OCI-LY7 (cell line): Measurements from ENCODE around the gene PTTG2. TPM values are rescaled to one million over a fixed set of nuclear protein-coding genes. Genes with fewer than 3 reads are reported as not detected.

Source experiments
- BruUV-seq: library from RNA; stranded (reverse); fragments of 400-500 nt; replicated peaks from 2 replicates; lab custom pipeline; 2021; lab: Mats Ljungman, UMichigan
- CTCF ChIA-PET: fragments of 300-600 bp; sonication (Branson Sonifier 250); formaldehyde crosslinking; loops from one replicate; lab custom pipeline; 2022; ENCODE audit warnings: antibody characterized with exemption; ENCODE audit not compliant: unreplicated experiment; lab: Charles Lee
- POLR2A ChIA-PET: fragments of 300-600 bp; sonication (Branson Sonifier 250); formaldehyde crosslinking; loops from one replicate; lab custom pipeline; 2022; ENCODE audit warnings: antibody characterized with exemption; lab: Charles Lee
- DNase-seq: peaks from one replicate; pipeline ENCODE4 v3.0.0-alpha.2; 2015; ENCODE audit warnings: low spot score
- H2AFZ ChIP-seq: fragments of 200-600 bp; sonication (generic), shearing (Covaris generic); 2 replicates; pipeline ENCODE4 v1.6.1; 2014; ENCODE audit warnings: mild to moderate bottlenecking, antibody characterized with exemption, low read length, moderate library complexity
- H3K27ac ChIP-seq: fragments of 200-600 bp; sonication (generic); 2 replicates; pipeline ENCODE4 v1.5.1; 2014; ENCODE audit warnings: mixed run types, low read depth, mild to moderate bottlenecking, moderate library complexity, low read length, inconsistent platforms; ENCODE audit not compliant: poor library complexity, severe bottlenecking
- H3K36me3 ChIP-seq: fragments of 200-600 bp; sonication (generic); 2 replicates; pipeline ENCODE4 v1.6.1; 2014; ENCODE audit warnings: mild to moderate bottlenecking, antibody characterized with exemption, low read length, moderate library complexity, mixed read lengths; ENCODE audit not compliant: insufficient read depth
- H3K4me1 ChIP-seq: fragments of 200-600 bp; sonication (generic); 2 replicates; pipeline ENCODE4 v1.5.1; 2014; ENCODE audit warnings: mild to moderate bottlenecking, low read length; ENCODE audit not compliant: insufficient read depth, poor library complexity, severe bottlenecking
- H3K4me2 ChIP-seq: fragments of 200-600 bp; sonication (generic); 2 replicates; pipeline ENCODE4 v1.6.1; 2014; ENCODE audit warnings: mild to moderate bottlenecking, low read length
- H3K4me3 ChIP-seq: fragments of 200-600 bp; sonication (generic); 2 replicates; pipeline ENCODE4 v1.5.1; 2014; ENCODE audit warnings: mild to moderate bottlenecking, low read depth, low read length; ENCODE audit not compliant: poor library complexity, severe bottlenecking
- H3K79me2 ChIP-seq: fragments of 200-600 bp; sonication (generic); 2 replicates; pipeline ENCODE4 v1.6.1; 2016; ENCODE audit warnings: low read depth, mild to moderate bottlenecking, low read length, moderate library complexity, mixed read lengths; ENCODE audit not compliant: insufficient read depth
- H3K9me2 ChIP-seq: fragments of 200-600 bp; sonication (generic); 2 replicates; pipeline ENCODE4 v1.6.1; 2016; ENCODE audit warnings: mild to moderate bottlenecking, low read length, mixed read lengths; ENCODE audit not compliant: insufficient read depth
- H3K9me3 ChIP-seq: fragments of 200-600 bp; sonication (generic); 2 replicates; pipeline ENCODE4 v1.6.1; 2014; ENCODE audit warnings: mild to moderate bottlenecking, mixed run types, low read length, mixed read lengths
- H4K20me1 ChIP-seq: fragments of 200-600 bp; sonication (generic); 2 replicates; pipeline ENCODE4 v1.6.1; 2014; ENCODE audit warnings: mild to moderate bottlenecking, antibody characterized with exemption, low read length, moderate library complexity, mixed read lengths; ENCODE audit not compliant: insufficient read depth
- EZH2phosphoT487 ChIP-seq: fragments of 200-600 bp; sonication (generic); IDR thresholded peaks from 2 replicates; pipeline ENCODE4 v1.6.1; 2018; ENCODE audit warnings: low read depth, borderline replicate concordance, mild to moderate bottlenecking, mixed run types, antibody characterized with exemption, low read length, moderate library complexity, mixed read lengths
- intact Hi-C: fragments of 100-400 bp; cut with micrococcal nuclease; formaldehyde crosslinking; loops from one replicate; pipeline ENCODE4 v1.10.0; 2022; ENCODE audit not compliant: unreplicated experiment
- total RNA-seq, 2 experiments: library from RNA; depleted of rRNA in 1 of 2; stranded (reverse); fragments of >200 nt in 1 of 2; shearing (Covaris generic) in 1 of 2; gene quantifications; 2 replicates each; pipeline ENCODE4 v1.2.3, GENCODE V29; 2014 to 2022
- TF ChIP-seq, protein P1 (sequence below): fragments of 200-600 bp; sonication (generic); conservative IDR thresholded peaks from 2 replicates; pipeline ENCODE4 v1.5.1; 2014; ENCODE audit warnings: mild to moderate bottlenecking, antibody characterized with exemption, low read length, moderate library complexity, mixed read lengths

Gene PTTG2
- total RNA-seq, 2 experiments from 2014 or later, result 1.0 to 2.0 TPM

DNA sequence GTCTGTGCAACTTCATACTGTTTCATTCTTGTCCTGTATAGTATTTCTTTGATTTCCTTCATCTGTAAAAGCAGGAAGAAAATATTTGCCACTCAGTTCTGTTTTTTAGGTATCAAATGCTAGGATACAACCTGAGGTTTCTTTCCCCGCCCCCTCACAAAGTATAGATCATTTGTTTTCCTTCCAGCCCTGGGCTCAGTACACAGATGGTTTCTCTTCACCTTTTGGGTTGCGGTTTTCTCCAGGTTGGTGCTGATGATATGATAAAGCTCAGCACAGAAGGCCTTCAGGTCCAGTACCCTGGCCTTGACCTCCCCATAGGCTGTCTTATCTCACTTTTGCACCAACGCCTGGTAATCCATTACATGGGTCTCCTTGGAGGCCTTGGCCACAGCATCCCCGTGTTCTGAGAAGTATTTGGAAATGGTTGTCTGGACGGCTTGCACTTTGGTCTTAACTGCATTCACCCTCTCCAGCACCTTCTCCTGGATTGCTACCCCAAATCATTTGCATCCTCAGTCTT lies 35.2 kb downstream of the PTTG2 start:
- no TSS peak for BruUV-seq
- H3K4me3 ChIP-seq, result peak overlapping the region; percentile 61
- no peak for DNase-seq
- peak overlapping the region; percentile 95 for H3K4me2 ChIP-seq
- H3K9me3 ChIP-seq, result no peaks in the 10 kb centered on the region
- H3K4me1 ChIP-seq, result peaks cover 92% of the 10 kb centered on the region
- H3K36me3 ChIP-seq, result peaks cover 60% of the 10 kb centered on the region
- ChIA-PET CTCF (no interaction called here), POLR2A (interaction anchor here (1.3 to 7.4 kb wide), 2 partner anchors 8 to 15 kb away, joined by 5 to 105 read pairs; no protein-coding TSS in a partner anchor)
- H3K27ac ChIP-seq, result peak overlapping the region; percentile 75
- no peak overlapping the region for H2AFZ ChIP-seq
- intact Hi-C loops, result loop anchor here (2.0 to 10.0 kb wide), 2 partner anchors 17 to 1169 kb away; no protein-coding TSS in a partner anchor
- no peaks in the 10 kb centered on the region for H3K9me2 ChIP-seq
- peaks cover 98% of the 10 kb centered on the region for H3K79me2 ChIP-seq
- TF ChIP-seq, protein P1, sequence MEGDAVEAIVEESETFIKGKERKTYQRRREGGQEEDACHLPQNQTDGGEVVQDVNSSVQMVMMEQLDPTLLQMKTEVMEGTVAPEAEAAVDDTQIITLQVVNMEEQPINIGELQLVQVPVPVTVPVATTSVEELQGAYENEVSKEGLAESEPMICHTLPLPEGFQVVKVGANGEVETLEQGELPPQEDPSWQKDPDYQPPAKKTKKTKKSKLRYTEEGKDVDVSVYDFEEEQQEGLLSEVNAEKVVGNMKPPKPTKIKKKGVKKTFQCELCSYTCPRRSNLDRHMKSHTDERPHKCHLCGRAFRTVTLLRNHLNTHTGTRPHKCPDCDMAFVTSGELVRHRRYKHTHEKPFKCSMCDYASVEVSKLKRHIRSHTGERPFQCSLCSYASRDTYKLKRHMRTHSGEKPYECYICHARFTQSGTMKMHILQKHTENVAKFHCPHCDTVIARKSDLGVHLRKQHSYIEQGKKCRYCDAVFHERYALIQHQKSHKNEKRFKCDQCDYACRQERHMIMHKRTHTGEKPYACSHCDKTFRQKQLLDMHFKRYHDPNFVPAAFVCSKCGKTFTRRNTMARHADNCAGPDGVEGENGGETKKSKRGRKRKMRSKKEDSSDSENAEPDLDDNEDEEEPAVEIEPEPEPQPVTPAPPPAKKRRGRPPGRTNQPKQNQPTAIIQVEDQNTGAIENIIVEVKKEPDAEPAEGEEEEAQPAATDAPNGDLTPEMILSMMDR, result no peak
- TF ChIP-seq EZH2phosphoT487, result no peak
- peaks cover 8% of the 10 kb centered on the region; the same call in 1 of the 2 replicates for H4K20me1 ChIP-seq

GRCh38 chr4:37995981-37996775 lies 36.0 kb downstream of the PTTG2 start:
- no peak for DNase-seq
- Histone ChIP-seq H3K27ac (peak overlapping the region; percentile 75), H3K4me2 (peak overlapping the region; percentile 95), H3K4me1 (peaks cover 84% of the 10 kb centered on the region), H3K4me3 (peak overlapping the region; percentile 61), H3K9me2 (no peaks in the 10 kb centered on the region), H3K79me2 (peaks cover 98% of the 10 kb centered on the region), H3K36me3 (peaks cover 66% of the 10 kb centered on the region), H3K9me3 (no peaks in the 10 kb centered on the region), H2AFZ (no peak overlapping the region), H4K20me1 (peaks cover 11% of the 10 kb centered on the region; the same call in 1 of the 2 replicates)
- ChIA-PET CTCF (no interaction called here), POLR2A (interaction anchor here (1.3 to 2.1 kb wide), 4 partner anchors 8 to 144 kb away, joined by 5 to 10 read pairs (median 6); no protein-coding TSS in a partner anchor)
- BruUV-seq, result TSS peak; percentile 3
- intact Hi-C loops, result loop anchor here (2.0 to 10.0 kb wide), 2 partner anchors 17 to 1169 kb away; no protein-coding TSS in a partner anchor
- TF ChIP-seq, protein P1, result no peak
- TF ChIP-seq EZH2phosphoT487, result no peak
